ENCODE measurements around the gene ATG7.

Gene ATG7

GRCh38 chr3:11393401-11393800, 121.2 kb downstream of the ATG7 start:
- no peaks in the 10 kb centered on the region for H4K20me1 ChIP-seq (ENCODE audit: insufficient read depth, low read length)
- H3K79me2 ChIP-seq (ENCODE audit: low read length) = no peaks in the 10 kb centered on the region
- no peak for DNase-seq

GRCh38 chr3:11394392-11394791, 122.2 kb downstream of the ATG7 start:
- Histone ChIP-seq H3K4me2 (ENCODE audit: low read depth, low read length) (no peak overlapping the region), H3K9me2 (replicated peaks; ENCODE audit: insufficient read depth, low read length) (no peaks in the 10 kb centered on the region), H3K27ac (ENCODE audit: low read length) (no peak overlapping the region), H3K9me3 (replicated peaks; ENCODE audit: insufficient read depth, low read length) (no peaks in the 10 kb centered on the region), H3K36me3 (replicated peaks; ENCODE audit: insufficient read depth, low read length) (no peaks in the 10 kb centered on the region), H3F3A (ENCODE audit: insufficient read depth, low read length) (no peaks in the 10 kb centered on the region), H4K20me1 (ENCODE audit: insufficient read depth, low read length) (no peaks in the 10 kb centered on the region), H2AFZ (ENCODE audit: low read length) (no peak overlapping the region), H3K9ac (ENCODE audit: low read length) (no peak overlapping the region), H3K27me3 (replicated peaks; ENCODE audit: insufficient read depth, low read length) (no peaks in the 10 kb centered on the region), H3K79me2 (ENCODE audit: low read length) (no peaks in the 10 kb centered on the region), H3K4me3 (ENCODE audit: low read length) (no peak overlapping the region), H3K4me1 (ENCODE audit: low read length) (no peaks in the 10 kb centered on the region)
- DNase-seq = no peak
- TF ChIP-seq EZH2phosphoT487 (IDR thresholded peaks at IDR 0.05; ENCODE audit: low read length) = no peak
- no peak for TF ChIP-seq CTCF (IDR thresholded peaks at IDR 0.05; ENCODE audit: low read length)
- no peak for TF ChIP-seq EZH2 (optimal IDR thresholded peaks at IDR 0.05; ENCODE audit: low read depth, low read length)

More at GRCh38 chr3:11393401-11393800, 121.2 kb downstream of the ATG7 start:
- no peak overlapping the region for H3K4me3 ChIP-seq (ENCODE audit: low read length)
- H3K9me2 ChIP-seq (replicated peaks; ENCODE audit: insufficient read depth, low read length) = no peaks in the 10 kb centered on the region
- H3K9ac ChIP-seq (ENCODE audit: low read length) = no peak overlapping the region
- no peak overlapping the region for H2AFZ ChIP-seq (ENCODE audit: low read length)
- no peak for TF ChIP-seq CTCF (IDR thresholded peaks at IDR 0.05; ENCODE audit: low read length)
- no peak for TF ChIP-seq EZH2 (optimal IDR thresholded peaks at IDR 0.05; ENCODE audit: low read depth, low read length)
- TF ChIP-seq EZH2phosphoT487 (IDR thresholded peaks at IDR 0.05; ENCODE audit: low read length) = no peak
- H3F3A ChIP-seq (ENCODE audit: insufficient read depth, low read length) = no peaks in the 10 kb centered on the region
- no peaks in the 10 kb centered on the region for H3K27me3 ChIP-seq (replicated peaks; ENCODE audit: insufficient read depth, low read length)
- no peaks in the 10 kb centered on the region for H3K36me3 ChIP-seq (replicated peaks; ENCODE audit: insufficient read depth, low read length)
- no peak overlapping the region for H3K4me2 ChIP-seq (ENCODE audit: low read depth, low read length)
- no peak overlapping the region for H3K27ac ChIP-seq (ENCODE audit: low read length)
- H3K4me1 ChIP-seq (ENCODE audit: low read length) = no peaks in the 10 kb centered on the region
- no peaks in the 10 kb centered on the region for H3K9me3 ChIP-seq (replicated peaks; ENCODE audit: insufficient read depth, low read length)

- H3K27ac ChIP-seq (ENCODE audit: low read length) = no peak overlapping the region
- H3K9ac ChIP-seq (ENCODE audit: low read length) = no peak overlapping the region
- H3K9me3 ChIP-seq (replicated peaks; ENCODE audit: insufficient read depth, low read length) = no peaks in the 10 kb centered on the region
- no peak overlapping the region for H3K4me2 ChIP-seq (ENCODE audit: low read depth, low read length)
- no peaks in the 10 kb centered on the region for H3K4me1 ChIP-seq (ENCODE audit: low read length)
- no peaks in the 10 kb centered on the region for H4K20me1 ChIP-seq (ENCODE audit: insufficient read depth, low read length)
- no peaks in the 10 kb centered on the region for H3K36me3 ChIP-seq (replicated peaks; ENCODE audit: insufficient read depth, low read length)
- no peak overlapping the region for H3K4me3 ChIP-seq (ENCODE audit: low read length)
- H3K9me2 ChIP-seq (replicated peaks; ENCODE audit: insufficient read depth, low read length) = no peaks in the 10 kb centered on the region
- DNase-seq = no peak
- no peak overlapping the region for H2AFZ ChIP-seq (ENCODE audit: low read length)
- TF ChIP-seq EZH2phosphoT487 (IDR thresholded peaks at IDR 0.05; ENCODE audit: low read length) = no peak
- no peak for TF ChIP-seq EZH2 (optimal IDR thresholded peaks at IDR 0.05; ENCODE audit: low read depth, low read length)
- no peak for TF ChIP-seq CTCF (IDR thresholded peaks at IDR 0.05; ENCODE audit: low read length)
- H3K79me2 ChIP-seq (ENCODE audit: low read length) = no peaks in the 10 kb centered on the region
- no peaks in the 10 kb centered on the region for H3F3A ChIP-seq (ENCODE audit: insufficient read depth, low read length)
- no peaks in the 10 kb centered on the region for H3K27me3 ChIP-seq (replicated peaks; ENCODE audit: insufficient read depth, low read length)
Measured at GRCh38 chr3:11400213-11400612, 128.0 kb downstream of the ATG7 start.

All from MM.1S (cell line).